ENCODE data around the gene TBC1D22B.

TBC1D22B gene

DNA sequence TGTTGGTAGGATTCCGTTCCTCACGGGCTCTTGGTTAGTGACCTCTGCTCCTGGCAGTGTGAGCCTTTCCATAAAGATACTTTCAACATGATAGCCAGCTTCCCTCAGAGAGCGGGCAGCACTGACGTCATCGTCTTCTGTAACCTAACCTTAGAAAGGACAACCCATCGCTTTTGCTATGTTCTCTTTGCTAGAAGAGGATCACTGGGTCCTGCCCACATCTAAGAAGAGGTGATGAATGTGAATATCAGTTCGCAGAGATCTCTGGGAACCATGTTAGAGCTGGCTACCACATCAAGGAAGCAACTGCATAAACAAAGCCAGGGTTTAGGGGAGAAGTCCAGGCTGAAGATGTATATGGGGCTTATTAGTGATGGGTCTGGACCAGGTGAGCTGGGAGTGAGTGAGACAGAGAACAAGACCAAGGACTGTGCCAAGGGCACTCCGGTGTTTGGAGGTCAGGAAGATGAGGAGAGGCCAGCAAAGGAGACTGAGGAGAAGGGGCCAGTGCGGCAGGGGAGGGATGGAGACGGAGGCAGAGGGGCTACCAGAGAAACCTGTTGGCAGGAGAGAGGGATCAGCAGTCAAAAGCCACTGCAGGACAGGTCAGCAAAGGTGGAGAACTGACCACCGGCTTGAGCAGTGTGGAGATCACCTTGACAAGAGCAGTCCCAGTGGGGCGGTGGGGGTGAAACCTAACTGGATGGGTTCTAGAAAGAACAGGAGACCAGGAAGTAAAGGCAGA, 47.9 kb upstream of the TBC1D22B start:
- Histone ChIP-seq H3K4me1 (ENCODE audit: insufficient read depth, low read length, poor library complexity, severe bottlenecking) (no peaks in the 10 kb centered on the region), H3K9ac (ENCODE audit: low read depth, low read length, poor library complexity, severe bottlenecking) (no peak overlapping the region), H3K36me3 (ENCODE audit: insufficient read depth, low read length) (no peaks in the 10 kb centered on the region), H3K4me3 (ENCODE audit: low read length, poor library complexity, severe bottlenecking) (no peak overlapping the region), H3K9me2 (replicated peaks; ENCODE audit: low read depth, low read length) (no peaks in the 10 kb centered on the region), H3K4me2 (ENCODE audit: low read depth, low read length, poor library complexity, severe bottlenecking) (no peak overlapping the region), H2AFZ (ENCODE audit: low read length) (no peak overlapping the region), H3K79me2 (ENCODE audit: insufficient read depth, low read length) (no peaks in the 10 kb centered on the region), H3K9me3 (ENCODE audit: insufficient read depth, low read depth, low read length) (no peaks in the 10 kb centered on the region), H4K20me1 (ENCODE audit: insufficient read depth, low read length, poor library complexity, severe bottlenecking) (no peaks in the 10 kb centered on the region), H3K27me3 (ENCODE audit: insufficient read depth, low read length, poor library complexity, severe bottlenecking) (no peaks in the 10 kb centered on the region), H3F3A (ENCODE audit: low read depth) (no peaks in the 10 kb centered on the region)
- TF ChIP-seq EZH2phosphoT487 (IDR thresholded peaks at IDR 0.05; ENCODE audit: borderline replicate concordance): no peak

GRCh38 chr6:37210313-37210968, 47.1 kb upstream of the TBC1D22B start:
- Histone ChIP-seq H3K4me2 (ENCODE audit: low read depth, low read length, poor library complexity, severe bottlenecking) (no peak overlapping the region), H3K27me3 (ENCODE audit: insufficient read depth, low read length, poor library complexity, severe bottlenecking) (no peaks in the 10 kb centered on the region), H3K9me3 (ENCODE audit: insufficient read depth, low read depth, low read length) (no peaks in the 10 kb centered on the region), H3K9me2 (replicated peaks; ENCODE audit: low read depth, low read length) (no peaks in the 10 kb centered on the region), H3K79me2 (ENCODE audit: insufficient read depth, low read length) (no peaks in the 10 kb centered on the region), H4K20me1 (ENCODE audit: insufficient read depth, low read length, poor library complexity, severe bottlenecking) (no peaks in the 10 kb centered on the region), H2AFZ (ENCODE audit: low read length) (no peak overlapping the region), H3F3A (ENCODE audit: low read depth) (no peaks in the 10 kb centered on the region), H3K9ac (ENCODE audit: low read depth, low read length, poor library complexity, severe bottlenecking) (no peak overlapping the region), H3K4me3 (ENCODE audit: low read length, poor library complexity, severe bottlenecking) (no peak overlapping the region), H3K4me1 (ENCODE audit: insufficient read depth, low read length, poor library complexity, severe bottlenecking) (no peaks in the 10 kb centered on the region), H3K36me3 (ENCODE audit: insufficient read depth, low read length) (no peaks in the 10 kb centered on the region)
- TF ChIP-seq EZH2phosphoT487 (IDR thresholded peaks at IDR 0.05; ENCODE audit: borderline replicate concordance) (no peak), CTCF (conservative IDR thresholded peaks at IDR 0.05; ENCODE audit: low read length) (peak; percentile 99)

- no peak overlapping the region for H3K4me2 ChIP-seq (ENCODE audit: low read depth, low read length, poor library complexity, severe bottlenecking)
- no peak overlapping the region for H3K9ac ChIP-seq (ENCODE audit: low read depth, low read length, poor library complexity, severe bottlenecking)
- no peaks in the 10 kb centered on the region for H3K36me3 ChIP-seq (ENCODE audit: insufficient read depth, low read length)
- no peaks in the 10 kb centered on the region for H3K9me2 ChIP-seq (replicated peaks; ENCODE audit: low read depth, low read length)
- H3K9me3 ChIP-seq (ENCODE audit: insufficient read depth, low read depth, low read length): no peaks in the 10 kb centered on the region
- H3K4me1 ChIP-seq (ENCODE audit: insufficient read depth, low read length, poor library complexity, severe bottlenecking): no peaks in the 10 kb centered on the region
- TF ChIP-seq CTCF (conservative IDR thresholded peaks at IDR 0.05; ENCODE audit: low read length) (no peak), EZH2phosphoT487 (IDR thresholded peaks at IDR 0.05; ENCODE audit: borderline replicate concordance) (no peak)
- H3K27me3 ChIP-seq (ENCODE audit: insufficient read depth, low read length, poor library complexity, severe bottlenecking): no peaks in the 10 kb centered on the region
- H4K20me1 ChIP-seq (ENCODE audit: insufficient read depth, low read length, poor library complexity, severe bottlenecking): no peaks in the 10 kb centered on the region
- H2AFZ ChIP-seq (ENCODE audit: low read length): no peak overlapping the region
- H3K4me3 ChIP-seq (ENCODE audit: low read length, poor library complexity, severe bottlenecking): no peak overlapping the region
- no peaks in the 10 kb centered on the region for H3F3A ChIP-seq (ENCODE audit: low read depth)
- H3K79me2 ChIP-seq (ENCODE audit: insufficient read depth, low read length): no peaks in the 10 kb centered on the region
Observed at GRCh38 chr6:37212268-37212667, 45.3 kb upstream of the TBC1D22B start.

Data from Loucy (cell line).